WTC11 (cell line): ENCODE data around the gene TCEA2. TPM values are rescaled to one million over a fixed set of nuclear protein-coding genes. Genes with fewer than 3 reads are reported as not detected.

Source experiments
- ATAC-seq: fragments of 200-7000 bp; cut with Tn5 transposase; 2 replicates; pipeline ENCODE4 v1.10.0; 2021; ENCODE audit warnings: mild to moderate bottlenecking, moderate library complexity
- CTCF ChIA-PET: fragments of 300-600 bp; sonication (Branson Sonifier 250); formaldehyde crosslinking; loops from one replicate; lab custom pipeline; 2021; ENCODE audit warnings: antibody characterized with exemption; lab: Charles Lee
- POLR2A ChIA-PET: fragments of 350-600 bp; sonication (Branson Sonifier 250); formaldehyde crosslinking; loops from one replicate; lab custom pipeline; 2021; ENCODE audit warnings: antibody characterized with exemption; lab: Charles Lee
- DNase-seq: peaks from one replicate; pipeline ENCODE4 v3.0.0; 2021; ENCODE audit warnings: low spot score
- H3K27ac Mint-ChIP-seq: 2 replicates; pipeline ENCODE4 v1.8.0; 2021; ENCODE audit warnings: mixed read lengths
- H3K27me3 Mint-ChIP-seq: 2 replicates; pipeline ENCODE4 v1.8.0; 2021; ENCODE audit warnings: low read depth, mild to moderate bottlenecking, moderate library complexity, mixed read lengths
- H3K36me3 Mint-ChIP-seq: 2 replicates; pipeline ENCODE4 v1.8.0; 2021; ENCODE audit warnings: mixed read lengths
- H3K4me1 Mint-ChIP-seq: 2 replicates; pipeline ENCODE4 v1.8.0; 2022; ENCODE audit warnings: mixed read lengths
- H3K4me3 Mint-ChIP-seq: 2 replicates; pipeline ENCODE4 v1.8.0; 2021; ENCODE audit warnings: mild to moderate bottlenecking, moderate library complexity, mixed read lengths
- H3K9me3 Mint-ChIP-seq: 2 replicates; pipeline ENCODE4 v1.8.0; 2021; ENCODE audit warnings: mixed read lengths
- E2F5 ChIP-seq: sonication (generic); formaldehyde crosslinking; IDR thresholded peaks from 2 replicates; pipeline ENCODE4 v1.8.1; 2022; ENCODE audit warnings: mild to moderate bottlenecking, moderate library complexity, missing genetic modification reagents
- EMX1 ChIP-seq: fragments of 250-450 bp; sonication (Bioruptor Pico); IDR thresholded peaks from 2 replicates; pipeline ENCODE4 v1.8.0; 2021; ENCODE audit warnings: mild to moderate bottlenecking
- ESRRA ChIP-seq: sonication (generic); formaldehyde crosslinking; IDR thresholded peaks from 2 replicates; pipeline ENCODE4 v1.8.1; 2022; ENCODE audit warnings: mild to moderate bottlenecking, missing genetic modification reagents, borderline replicate concordance
- ETV6 ChIP-seq: sonication (generic); formaldehyde crosslinking; IDR thresholded peaks from 2 replicates; pipeline ENCODE4 v1.8.1; 2022; ENCODE audit warnings: mild to moderate bottlenecking, missing genetic modification reagents
- FOXJ3 ChIP-seq: sonication (generic); formaldehyde crosslinking; IDR thresholded peaks from 2 replicates; pipeline ENCODE4 v1.9.0; 2021; ENCODE audit warnings: missing genetic modification reagents, mild to moderate bottlenecking, borderline replicate concordance
- FOXP1 ChIP-seq: sonication (generic); formaldehyde crosslinking; IDR thresholded peaks from 2 replicates; pipeline ENCODE4 v1.8.0; 2022; ENCODE audit warnings: missing genetic modification reagents, mild to moderate bottlenecking, moderate library complexity, borderline replicate concordance
- IRF1 ChIP-seq: sonication (generic); formaldehyde crosslinking; IDR thresholded peaks from 2 replicates; pipeline ENCODE4 v1.8.0; 2023; ENCODE audit warnings: missing genetic modification reagents
- KAT7 ChIP-seq: sonication (generic); formaldehyde crosslinking; IDR thresholded peaks from 2 replicates; pipeline ENCODE4 v1.8.1; 2023; ENCODE audit warnings: missing genetic modification reagents, mild to moderate bottlenecking, borderline replicate concordance
- MLX ChIP-seq: sonication (generic); formaldehyde crosslinking; IDR thresholded peaks from 2 replicates; pipeline ENCODE4 v1.8.1; 2023; ENCODE audit warnings: mild to moderate bottlenecking, missing genetic modification reagents, moderate library complexity
- MXD4 ChIP-seq: fragments of 250-450 bp; sonication (Bioruptor Pico); IDR thresholded peaks from 2 replicates; pipeline ENCODE4 v1.8.0; 2021; ENCODE audit warnings: mild to moderate bottlenecking, moderate library complexity, borderline replicate concordance
- NR3C1 ChIP-seq: sonication (generic); formaldehyde crosslinking; conservative IDR thresholded peaks from 2 replicates; pipeline ENCODE4 v1.8.1; 2023; ENCODE audit warnings: low read depth, mild to moderate bottlenecking, missing genetic modification reagents
- total RNA-seq: library from RNA; stranded (reverse); gene quantifications from 3 replicates; pipeline ENCODE4 v1.2.3, GENCODE V29; 2021
- TF ChIP-seq, protein P1 (sequence below): sonication (generic); formaldehyde crosslinking; IDR thresholded peaks from 2 replicates; pipeline ENCODE4 v1.8.0; 2022; ENCODE audit warnings: mild to moderate bottlenecking, missing genetic modification reagents
- TF ChIP-seq, protein P2 (sequence below): sonication (generic); formaldehyde crosslinking; IDR thresholded peaks from 2 replicates; pipeline ENCODE4 v1.8.0; 2022; ENCODE audit warnings: missing genetic modification reagents
- TF ChIP-seq, protein P3 (sequence below): sonication (generic); formaldehyde crosslinking; IDR thresholded peaks from 2 replicates; pipeline ENCODE4 v1.8.0; 2022; ENCODE audit warnings: mild to moderate bottlenecking, missing genetic modification reagents
- TF ChIP-seq, protein P4 (sequence below): sonication (generic); formaldehyde crosslinking; IDR thresholded peaks from 2 replicates; pipeline ENCODE4 v1.8.1; 2022; ENCODE audit warnings: low read depth, mild to moderate bottlenecking, moderate library complexity, missing genetic modification reagents, borderline replicate concordance
- TF ChIP-seq, protein P5 (sequence below): sonication (generic); formaldehyde crosslinking; IDR thresholded peaks from 2 replicates; pipeline ENCODE4 v1.8.1; 2022; ENCODE audit warnings: missing genetic modification reagents, borderline replicate concordance
- TF ChIP-seq, protein P6 (sequence below): fragments of 250-450 bp; sonication (Bioruptor Pico); IDR thresholded peaks from 2 replicates; pipeline ENCODE4 v1.9.0; 2021; ENCODE audit warnings: mild to moderate bottlenecking

The TCEA2 gene
- total RNA-seq, 1 experiment from 2014 or later, result 55.8 TPM

GRCh38 chr20:64082126-64082731 lies 19.2 kb downstream of the TCEA2 start:
- DNase-seq, result peak; percentile 45
- peak; percentile 7; the same call in 1 of the 2 replicates for ATAC-seq
- POLR2A ChIA-PET, result no interaction called here
- Mint-ChIP-seq H3K4me3 (peak overlapping the region; percentile 55), H3K36me3 (no peaks in the 10 kb centered on the region), H3K4me1 (peaks cover 30% of the 10 kb centered on the region), H3K27ac (no peak overlapping the region), H3K9me3 (no peaks in the 10 kb centered on the region)
- CTCF ChIA-PET, result interaction anchor here (1.1 to 5.6 kb wide), 9 partner anchors 19 to 141 kb away, joined by 4 to 119 read pairs (median 17); partner anchors contain the start of genes C20orf204, PRPF6 and SAMD10
- TF ChIP-seq, protein P1, sequence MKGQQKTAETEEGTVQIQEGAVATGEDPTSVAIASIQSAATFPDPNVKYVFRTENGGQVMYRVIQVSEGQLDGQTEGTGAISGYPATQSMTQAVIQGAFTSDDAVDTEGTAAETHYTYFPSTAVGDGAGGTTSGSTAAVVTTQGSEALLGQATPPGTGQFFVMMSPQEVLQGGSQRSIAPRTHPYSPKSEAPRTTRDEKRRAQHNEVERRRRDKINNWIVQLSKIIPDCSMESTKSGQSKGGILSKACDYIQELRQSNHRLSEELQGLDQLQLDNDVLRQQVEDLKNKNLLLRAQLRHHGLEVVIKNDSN (CRISPR knock-in tag), result 0 out of 2 replicates have a peak, but pooled peaks have one; percentile 15
- no peak for TF ChIP-seq MLX (CRISPR knock-in tag)
- TF ChIP-seq, protein P2, sequence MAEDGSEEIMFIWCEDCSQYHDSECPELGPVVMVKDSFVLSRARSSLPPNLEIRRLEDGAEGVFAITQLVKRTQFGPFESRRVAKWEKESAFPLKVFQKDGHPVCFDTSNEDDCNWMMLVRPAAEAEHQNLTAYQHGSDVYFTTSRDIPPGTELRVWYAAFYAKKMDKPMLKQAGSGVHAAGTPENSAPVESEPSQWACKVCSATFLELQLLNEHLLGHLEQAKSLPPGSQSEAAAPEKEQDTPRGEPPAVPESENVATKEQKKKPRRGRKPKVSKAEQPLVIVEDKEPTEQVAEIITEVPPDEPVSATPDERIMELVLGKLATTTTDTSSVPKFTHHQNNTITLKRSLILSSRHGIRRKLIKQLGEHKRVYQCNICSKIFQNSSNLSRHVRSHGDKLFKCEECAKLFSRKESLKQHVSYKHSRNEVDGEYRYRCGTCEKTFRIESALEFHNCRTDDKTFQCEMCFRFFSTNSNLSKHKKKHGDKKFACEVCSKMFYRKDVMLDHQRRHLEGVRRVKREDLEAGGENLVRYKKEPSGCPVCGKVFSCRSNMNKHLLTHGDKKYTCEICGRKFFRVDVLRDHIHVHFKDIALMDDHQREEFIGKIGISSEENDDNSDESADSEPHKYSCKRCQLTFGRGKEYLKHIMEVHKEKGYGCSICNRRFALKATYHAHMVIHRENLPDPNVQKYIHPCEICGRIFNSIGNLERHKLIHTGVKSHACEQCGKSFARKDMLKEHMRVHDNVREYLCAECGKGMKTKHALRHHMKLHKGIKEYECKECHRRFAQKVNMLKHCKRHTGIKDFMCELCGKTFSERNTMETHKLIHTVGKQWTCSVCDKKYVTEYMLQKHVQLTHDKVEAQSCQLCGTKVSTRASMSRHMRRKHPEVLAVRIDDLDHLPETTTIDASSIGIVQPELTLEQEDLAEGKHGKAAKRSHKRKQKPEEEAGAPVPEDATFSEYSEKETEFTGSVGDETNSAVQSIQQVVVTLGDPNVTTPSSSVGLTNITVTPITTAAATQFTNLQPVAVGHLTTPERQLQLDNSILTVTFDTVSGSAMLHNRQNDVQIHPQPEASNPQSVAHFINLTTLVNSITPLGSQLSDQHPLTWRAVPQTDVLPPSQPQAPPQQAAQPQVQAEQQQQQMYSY (CRISPR knock-in tag), result peak; percentile 82
- TF ChIP-seq, all 79 proteins: peak for 2
- peaks cover 54% of the 10 kb centered on the region for H3K27me3 Mint-ChIP-seq

DNA sequence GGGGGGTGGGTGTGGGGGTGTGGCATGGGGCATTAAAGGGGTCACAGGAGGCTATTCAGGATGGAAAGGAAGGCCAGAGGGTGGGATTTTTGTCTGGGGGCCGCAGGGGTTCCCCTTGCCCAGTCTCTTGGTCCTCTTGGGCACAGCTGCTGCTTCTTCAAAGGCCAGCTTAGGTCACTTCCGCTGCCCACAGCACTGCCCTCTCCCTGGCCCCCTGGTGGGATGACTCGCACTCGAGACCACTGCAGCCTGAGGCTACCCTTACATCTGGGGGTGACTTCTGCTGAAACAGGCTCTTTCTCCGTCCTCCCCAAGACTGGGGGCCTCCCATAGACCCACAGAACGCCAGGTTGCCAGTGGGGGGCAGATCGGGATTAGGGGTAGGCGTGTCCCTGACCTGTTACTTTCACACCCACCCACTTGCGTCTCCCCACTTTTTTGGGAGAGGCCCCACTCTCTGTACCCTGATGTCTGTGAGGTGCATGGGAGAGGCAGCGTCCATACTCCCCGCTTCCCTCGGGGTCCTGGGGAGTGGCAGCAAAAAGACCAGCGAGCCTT lies 19.9 kb downstream of the TCEA2 start:
- Mint-ChIP-seq H3K36me3 (no peaks in the 10 kb centered on the region), H3K27ac (no peak overlapping the region), H3K9me3 (0 out of 2 replicates have a peak, but pooled peaks cover 3% of the 10 kb centered on the region), H3K4me3 (peak overlapping the region; percentile 63), H3K4me1 (peaks cover 30% of the 10 kb centered on the region), H3K27me3 (peaks cover 54% of the 10 kb centered on the region)
- POLR2A ChIA-PET, result interaction anchor here (1.0 kb wide), 1 partner anchor 38 kb away, joined by 3 read pairs; no protein-coding TSS in a partner anchor
- CTCF ChIA-PET, result interaction anchor here (1.0 to 5.6 kb wide), 27 partner anchors 9 to 500 kb away, joined by 3 to 119 read pairs (median 7); partner anchors contain the start of genes C20orf204, PCMTD2, PRPF6 and SAMD10
- DNase-seq (no peak), ATAC-seq (no peak)
- TF ChIP-seq FOXP1 (no peak), FOXJ3 (no peak), EMX1 (no peak), IRF1 (no peak), ETV6 (CRISPR knock-in tag) (no peak), ESRRA (no peak), NR3C1 (CRISPR knock-in tag) (no peak), E2F5 (CRISPR knock-in tag) (no peak), KAT7 (CRISPR knock-in tag) (no peak), MXD4 (CRISPR knock-in tag) (no peak)
- TF ChIP-seq, protein P3, sequence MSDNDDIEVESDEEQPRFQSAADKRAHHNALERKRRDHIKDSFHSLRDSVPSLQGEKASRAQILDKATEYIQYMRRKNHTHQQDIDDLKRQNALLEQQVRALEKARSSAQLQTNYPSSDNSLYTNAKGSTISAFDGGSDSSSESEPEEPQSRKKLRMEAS (CRISPR knock-in tag), result no peak
- TF ChIP-seq, protein P4, sequence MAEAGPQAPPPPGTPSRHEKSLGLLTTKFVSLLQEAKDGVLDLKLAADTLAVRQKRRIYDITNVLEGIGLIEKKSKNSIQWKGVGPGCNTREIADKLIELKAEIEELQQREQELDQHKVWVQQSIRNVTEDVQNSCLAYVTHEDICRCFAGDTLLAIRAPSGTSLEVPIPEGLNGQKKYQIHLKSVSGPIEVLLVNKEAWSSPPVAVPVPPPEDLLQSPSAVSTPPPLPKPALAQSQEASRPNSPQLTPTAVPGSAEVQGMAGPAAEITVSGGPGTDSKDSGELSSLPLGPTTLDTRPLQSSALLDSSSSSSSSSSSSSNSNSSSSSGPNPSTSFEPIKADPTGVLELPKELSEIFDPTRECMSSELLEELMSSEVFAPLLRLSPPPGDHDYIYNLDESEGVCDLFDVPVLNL (CRISPR knock-in tag), result no peak
- TF ChIP-seq, protein P5, sequence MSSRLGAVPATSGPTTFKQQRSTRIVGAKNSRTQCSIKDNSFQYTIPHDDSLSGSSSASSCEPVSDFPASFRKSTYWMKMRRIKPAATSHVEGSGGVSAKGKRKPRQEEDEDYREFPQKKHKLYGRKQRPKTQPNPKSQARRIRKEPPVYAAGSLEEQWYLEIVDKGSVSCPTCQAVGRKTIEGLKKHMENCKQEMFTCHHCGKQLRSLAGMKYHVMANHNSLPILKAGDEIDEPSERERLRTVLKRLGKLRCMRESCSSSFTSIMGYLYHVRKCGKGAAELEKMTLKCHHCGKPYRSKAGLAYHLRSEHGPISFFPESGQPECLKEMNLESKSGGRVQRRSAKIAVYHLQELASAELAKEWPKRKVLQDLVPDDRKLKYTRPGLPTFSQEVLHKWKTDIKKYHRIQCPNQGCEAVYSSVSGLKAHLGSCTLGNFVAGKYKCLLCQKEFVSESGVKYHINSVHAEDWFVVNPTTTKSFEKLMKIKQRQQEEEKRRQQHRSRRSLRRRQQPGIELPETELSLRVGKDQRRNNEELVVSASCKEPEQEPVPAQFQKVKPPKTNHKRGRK (CRISPR knock-in tag), result no peak
- TF ChIP-seq, protein P6, sequence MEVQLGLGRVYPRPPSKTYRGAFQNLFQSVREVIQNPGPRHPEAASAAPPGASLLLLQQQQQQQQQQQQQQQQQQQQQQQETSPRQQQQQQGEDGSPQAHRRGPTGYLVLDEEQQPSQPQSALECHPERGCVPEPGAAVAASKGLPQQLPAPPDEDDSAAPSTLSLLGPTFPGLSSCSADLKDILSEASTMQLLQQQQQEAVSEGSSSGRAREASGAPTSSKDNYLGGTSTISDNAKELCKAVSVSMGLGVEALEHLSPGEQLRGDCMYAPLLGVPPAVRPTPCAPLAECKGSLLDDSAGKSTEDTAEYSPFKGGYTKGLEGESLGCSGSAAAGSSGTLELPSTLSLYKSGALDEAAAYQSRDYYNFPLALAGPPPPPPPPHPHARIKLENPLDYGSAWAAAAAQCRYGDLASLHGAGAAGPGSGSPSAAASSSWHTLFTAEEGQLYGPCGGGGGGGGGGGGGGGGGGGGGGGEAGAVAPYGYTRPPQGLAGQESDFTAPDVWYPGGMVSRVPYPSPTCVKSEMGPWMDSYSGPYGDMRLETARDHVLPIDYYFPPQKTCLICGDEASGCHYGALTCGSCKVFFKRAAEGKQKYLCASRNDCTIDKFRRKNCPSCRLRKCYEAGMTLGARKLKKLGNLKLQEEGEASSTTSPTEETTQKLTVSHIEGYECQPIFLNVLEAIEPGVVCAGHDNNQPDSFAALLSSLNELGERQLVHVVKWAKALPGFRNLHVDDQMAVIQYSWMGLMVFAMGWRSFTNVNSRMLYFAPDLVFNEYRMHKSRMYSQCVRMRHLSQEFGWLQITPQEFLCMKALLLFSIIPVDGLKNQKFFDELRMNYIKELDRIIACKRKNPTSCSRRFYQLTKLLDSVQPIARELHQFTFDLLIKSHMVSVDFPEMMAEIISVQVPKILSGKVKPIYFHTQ (CRISPR knock-in tag), result no peak
- TF ChIP-seq, all 79 proteins: peak for 0
